T-cell (primary cell): Measurements from ENCODE around the gene IMPG1. TPM values are rescaled to one million over a fixed set of nuclear protein-coding genes. Genes with fewer than 3 reads are reported as not detected.

Source experiments
- ATAC-seq, 4 experiments: fragments of 200-7000 bp in 3 of 4; fragments of 150-1000 bp in 1 of 4; cut with Tn5 transposase; replicated peaks in 1 of 4; 1 replicate in 3 of 4; 2 replicates in 1 of 4; pipeline ENCODE4 v1.10.0; 2021; ENCODE audit warnings: moderate library complexity in 3 of 4, mild to moderate bottlenecking in 2 of 4, moderate number of reproducible peaks in 1 of 4
- CTCF ChIA-PET, 2 donors: fragments of 300-600 bp; sonication (Branson Sonifier 250); formaldehyde crosslinking; loops; one replicate each; lab custom pipeline; 2022; ENCODE audit warnings: antibody characterized with exemption in 2 of 2; lab: Charles Lee
- POLR2A ChIA-PET, 2 donors: fragments of 300-600 bp; sonication (Branson Sonifier 250); formaldehyde crosslinking; loops; one replicate each; lab custom pipeline; 2022; ENCODE audit warnings: antibody characterized with exemption in 2 of 2; lab: Charles Lee
- DNase-seq, 35 experiments: peaks; one replicate each; pipeline versions ENCODE4 v3.0.0 to v3.0.0-alpha.2; 2013 to 2023
- H3K27ac ChIP-seq: one replicate; pipeline ENCODE4 v1.5.1; 2013; ENCODE audit warnings: low read length
- H3K27me3 ChIP-seq, 2 experiments: replicated peaks in 1 of 2; 1 replicate in 1 of 2; 2 replicates in 1 of 2; pipeline versions ENCODE4 v1.6.1 to v1.7.0; 2013; ENCODE audit warnings: low read length in 1 of 2, mixed read lengths in 1 of 2; ENCODE audit not compliant: control insufficient read depth in 2 of 2, insufficient read depth in 2 of 2; ENCODE audit errors: extremely low read depth in 1 of 2
- H3K36me3 ChIP-seq, 2 donors: 1 replicate in 1 of 2; 2 replicates in 1 of 2; pipeline versions ENCODE4 v1.6.1 to v1.7.0; 2013; ENCODE audit warnings: low read length in 1 of 2; ENCODE audit not compliant: control insufficient read depth in 2 of 2, insufficient read depth in 1 of 2; ENCODE audit errors: extremely low read depth in 1 of 2
- H3K4me1 ChIP-seq, 2 experiments: 1 replicate in 1 of 2; 2 replicates in 1 of 2; pipeline versions ENCODE4 v1.6.1 to v1.7.0; 2013; ENCODE audit warnings: low read length in 2 of 2, mixed read lengths in 1 of 2; ENCODE audit not compliant: insufficient read depth in 2 of 2, control insufficient read depth in 1 of 2; ENCODE audit errors: extremely low read depth in 1 of 2
- H3K4me3 ChIP-seq, 2 donors: 1 replicate in 1 of 2; 2 replicates in 1 of 2; pipeline versions ENCODE4 v1.5.1 to v1.7.0; 2013; ENCODE audit warnings: mild to moderate bottlenecking in 2 of 2, low read length in 1 of 2, moderate library complexity in 1 of 2; ENCODE audit not compliant: control insufficient read depth in 1 of 2; ENCODE audit errors: extremely low read depth in 1 of 2
- H3K9me3 ChIP-seq: 2 replicates; pipeline ENCODE4 v1.7.0; 2013
- H3K27ac Mint-ChIP-seq, 2 donors: one replicate each; pipeline ENCODE4 v1.8.0; 2020 to 2021; ENCODE audit warnings: mild to moderate bottlenecking in 2 of 2, mixed read lengths in 2 of 2
- H3K27me3 Mint-ChIP-seq, 2 donors: one replicate each; pipeline ENCODE4 v1.8.0; 2021 to 2022; ENCODE audit warnings: mixed read lengths in 2 of 2
- H3K36me3 Mint-ChIP-seq: one replicate; pipeline ENCODE4 v1.8.0; 2021; ENCODE audit warnings: mixed read lengths
- H3K4me1 Mint-ChIP-seq, 3 donors: one replicate each; pipeline ENCODE4 v1.8.0; 2020 to 2022; ENCODE audit warnings: mixed read lengths in 3 of 3, mild to moderate bottlenecking in 1 of 3
- H3K4me3 Mint-ChIP-seq, 3 donors: one replicate each; pipeline ENCODE4 v1.8.0; 2020 to 2022; ENCODE audit warnings: mild to moderate bottlenecking in 3 of 3, mixed read lengths in 3 of 3, moderate library complexity in 3 of 3
- H3K9me3 Mint-ChIP-seq, 3 donors: one replicate each; pipeline ENCODE4 v1.8.0; 2020 to 2022; ENCODE audit warnings: mixed read lengths in 3 of 3
- WGBS: methylation state at CpG from one replicate; pipeline ENCODE4 v1.1.5; 2013; ENCODE audit warnings: missing lambda C conversion rate; ENCODE audit not compliant: insufficient coverage; 5-methylcytosine and 5-hydroxymethylcytosine counted together
- total RNA-seq, 35 experiments: library from RNA in 6 of 35; stranded (reverse) in 6 of 35; fragments of 120-200 nt in 1 of 35; gene quantifications; one replicate each; pipeline versions ENCODE4 v1.2.1 to v1.2.4 and lab custom pipeline; 2013 to 2026

The IMPG1 gene
- total RNA-seq, 5 donors from 2014 or later (not counting 1 experiment from before 2014, with no cell fraction given): not detected

DNA sequence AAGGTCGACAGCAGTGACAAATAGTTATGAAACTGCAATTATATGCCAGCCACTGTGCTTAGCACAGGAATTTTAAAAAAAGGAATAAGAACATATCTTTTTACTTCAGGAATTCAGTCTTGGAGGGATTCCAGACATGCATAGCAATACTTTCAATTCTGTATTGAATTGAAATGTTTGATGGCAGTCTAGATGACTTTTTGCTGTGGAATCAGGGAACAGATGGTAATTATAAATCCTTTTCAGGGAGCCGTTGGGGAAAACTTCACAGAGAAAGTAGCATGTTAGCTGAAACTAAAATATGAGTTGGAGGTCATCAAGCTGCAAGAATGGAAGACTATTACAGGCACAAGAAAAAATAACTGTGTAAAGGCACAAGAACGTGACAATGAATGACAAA is 74.8 kb downstream of the IMPG1 start:
- ATAC-seq: no peak
- H3K36me3 Mint-ChIP-seq: no peaks in the 10 kb centered on the region
- CTCF ChIA-PET: no interaction called here

DNA sequence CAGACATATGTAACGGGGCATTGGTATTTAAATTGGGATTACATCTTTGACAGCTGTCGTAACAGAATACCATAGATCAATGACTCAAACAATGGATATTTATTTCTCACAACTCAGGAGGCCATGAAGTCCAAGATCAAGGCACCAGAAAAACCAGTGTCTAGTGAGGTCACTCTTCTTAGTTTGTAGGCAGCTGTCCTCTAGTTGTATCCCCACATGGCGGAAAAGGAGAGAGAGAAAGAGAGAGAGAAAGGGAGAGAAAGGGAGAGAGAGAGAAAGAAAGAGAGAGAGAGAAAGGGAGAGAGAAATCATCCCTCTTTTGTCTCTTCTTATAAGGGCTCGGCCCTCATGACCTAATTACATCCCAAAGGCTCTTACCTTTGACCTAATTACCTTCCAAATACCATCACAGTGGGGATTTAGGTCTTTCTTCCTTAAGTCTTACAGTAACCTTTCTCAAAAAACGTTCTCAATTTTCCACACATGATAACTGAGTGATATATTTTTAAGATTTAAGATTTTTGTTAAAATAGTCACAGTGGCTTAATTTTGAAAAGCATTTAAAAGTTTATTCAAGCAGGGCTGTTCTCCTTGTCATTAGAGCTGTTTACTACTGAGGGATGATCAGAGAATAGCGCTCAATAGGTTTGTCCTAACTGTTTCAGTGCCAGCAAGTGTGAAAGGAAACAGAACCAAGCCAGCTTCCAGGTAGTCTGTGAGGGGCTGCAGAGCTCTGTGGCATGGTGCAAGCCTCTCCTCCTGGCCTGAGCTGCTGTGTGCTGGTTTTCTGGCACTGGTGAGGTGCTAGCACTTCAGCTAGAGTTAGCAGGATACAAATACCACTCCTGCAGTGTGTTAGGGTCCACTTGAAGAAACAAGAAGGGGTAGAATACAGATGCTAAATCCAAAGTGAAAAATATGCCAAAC is 79.0 kb downstream of the IMPG1 start:
- Mint-ChIP-seq H3K27me3 (peaks cover 0 to 3% of the 10 kb centered on the region in 2 donors), H3K4me3 (no peak overlapping the region), H3K36me3 (no peaks in the 10 kb centered on the region), H3K4me1 (no peaks in the 10 kb centered on the region), H3K9me3 (peaks cover 0 to 10% (median 4%) of the 10 kb centered on the region in 3 donors), H3K27ac (no peak overlapping the region)
- no peak overlapping the region for H3K4me3 ChIP-seq
- ChIA-PET POLR2A (no interaction called here), CTCF (no interaction called here)
- no peak overlapping the region for H3K27ac ChIP-seq
- H3K27me3 ChIP-seq: no peaks in the 10 kb centered on the region
- H3K36me3 ChIP-seq: no peaks in the 10 kb centered on the region
- no peaks in the 10 kb centered on the region for H3K9me3 ChIP-seq
- WGBS: 9% methylated on average over 1 of the region's 6 CpGs
- H3K4me1 ChIP-seq: no peaks in the 10 kb centered on the region
- no peak for ATAC-seq
- DNase-seq: no peak

More for the DNA sequence above, 74.8 kb downstream of the IMPG1 start:
- 42% methylated on average over 3 of the region's 3 CpGs for WGBS
- Histone ChIP-seq H3K27me3 (no peaks in the 10 kb centered on the region), H3K27ac (no peak overlapping the region), H3K4me1 (no peaks in the 10 kb centered on the region), H3K4me3 (no peak overlapping the region), H3K9me3 (no peaks in the 10 kb centered on the region), H3K36me3 (no peaks in the 10 kb centered on the region)
- no peak for DNase-seq
- Mint-ChIP-seq H3K4me1 (no peaks in the 10 kb centered on the region), H3K27me3 (peaks cover 0 to 3% of the 10 kb centered on the region in 2 donors), H3K9me3 (peaks cover 0 to 7% (median 0%) of the 10 kb centered on the region in 3 donors), H3K4me3 (no peak overlapping the region), H3K27ac (no peak overlapping the region)
- POLR2A ChIA-PET: no interaction called here

DNA sequence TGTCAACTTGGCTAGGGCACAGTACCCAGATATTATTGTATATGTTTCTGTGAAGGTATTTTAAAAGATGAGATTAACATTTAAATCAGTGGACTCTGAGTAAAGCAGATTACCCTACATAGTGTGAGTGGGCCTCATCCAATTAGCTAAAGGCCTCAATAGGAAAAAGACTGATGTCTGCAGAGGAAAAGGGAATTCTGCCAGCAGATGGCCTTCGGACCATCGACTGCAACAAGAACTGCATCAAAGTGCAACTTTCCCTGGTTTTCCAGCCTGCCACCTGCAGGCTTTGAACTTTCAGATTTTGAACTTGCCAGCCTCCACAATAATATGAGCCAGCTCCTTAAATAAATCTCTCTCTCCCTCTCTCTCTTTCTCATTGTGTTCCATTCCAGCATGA is 80.5 kb downstream of the IMPG1 start:
- no peak overlapping the region for H3K27ac ChIP-seq
- H3K4me3 Mint-ChIP-seq: no peak overlapping the region
- H3K27ac Mint-ChIP-seq: no peak overlapping the region
- no peak for DNase-seq
- no peaks in the 10 kb centered on the region for H3K4me1 ChIP-seq
- no peaks in the 10 kb centered on the region for H3K9me3 ChIP-seq
- no peak for ATAC-seq
- WGBS: 73% methylated on average over 2 of the region's 2 CpGs
- POLR2A ChIA-PET: no interaction called here
- H3K4me1 Mint-ChIP-seq: no peaks in the 10 kb centered on the region
- H3K9me3 Mint-ChIP-seq: peaks cover 0 to 10% (median 4%) of the 10 kb centered on the region in 3 donors
- H3K27me3 ChIP-seq: no peaks in the 10 kb centered on the region
- H3K36me3 Mint-ChIP-seq: no peaks in the 10 kb centered on the region
- H3K4me3 ChIP-seq: no peak overlapping the region
- peaks cover 0 to 3% of the 10 kb centered on the region in 2 donors for H3K27me3 Mint-ChIP-seq
- H3K36me3 ChIP-seq: no peaks in the 10 kb centered on the region
- CTCF ChIA-PET: no interaction called here

DNA sequence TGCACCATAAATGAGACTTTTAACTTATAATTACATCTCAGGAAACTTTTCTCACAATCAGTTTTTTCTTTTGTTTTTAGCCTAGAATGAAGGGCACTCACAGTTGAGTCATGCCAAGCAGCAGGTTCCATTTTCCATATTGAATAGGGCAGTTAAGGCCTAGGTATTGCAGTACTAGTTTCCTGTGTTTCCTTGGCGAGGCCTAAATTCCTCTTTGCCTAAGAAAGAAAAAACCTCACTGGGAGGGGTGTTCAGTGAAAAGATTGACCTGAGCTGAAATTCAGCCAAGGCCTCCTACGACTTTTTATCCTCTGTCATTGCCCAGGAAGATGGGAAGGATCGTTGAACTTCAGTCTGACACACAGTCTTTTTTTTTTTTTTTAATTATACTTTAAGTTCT is 85.5 kb downstream of the IMPG1 start:
- no peak overlapping the region for H3K4me3 Mint-ChIP-seq
- ChIA-PET CTCF (no interaction called here), POLR2A (no interaction called here)
- H3K36me3 ChIP-seq: no peaks in the 10 kb centered on the region
- no peak overlapping the region for H3K27ac Mint-ChIP-seq
- ATAC-seq: no peak
- H3K9me3 Mint-ChIP-seq: peaks cover 0 to 7% (median 4%) of the 10 kb centered on the region in 3 donors
- no peaks in the 10 kb centered on the region for H3K36me3 Mint-ChIP-seq
- H3K27me3 Mint-ChIP-seq: no peaks in the 10 kb centered on the region
- no peaks in the 10 kb centered on the region for H3K4me1 ChIP-seq
- H3K4me3 ChIP-seq: no peak overlapping the region
- H3K27ac ChIP-seq: no peak overlapping the region
- no CpG with 5 or more reads among the region's 3 CpGs for WGBS
- H3K9me3 ChIP-seq: no peaks in the 10 kb centered on the region
- H3K4me1 Mint-ChIP-seq: no peaks in the 10 kb centered on the region
- H3K27me3 ChIP-seq: no peaks in the 10 kb centered on the region
- DNase-seq: no peak

DNA sequence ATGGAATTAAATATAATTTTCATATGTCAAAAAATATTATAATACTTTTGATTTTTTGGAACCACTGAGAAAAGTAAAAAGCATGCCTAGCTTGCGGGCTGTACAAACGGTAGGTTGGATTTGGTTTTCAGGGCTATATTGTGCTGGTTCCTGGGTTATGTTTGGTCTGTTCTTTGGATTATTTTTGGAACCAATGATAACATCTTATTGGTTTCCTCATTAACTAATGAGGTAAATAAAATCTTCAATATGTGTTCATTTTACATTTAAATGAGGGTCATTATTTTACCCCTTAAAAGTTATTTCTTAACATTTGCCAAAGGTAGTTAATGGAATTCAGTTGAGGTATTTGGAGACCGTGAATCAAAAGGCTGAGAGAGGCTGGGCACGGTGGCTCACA is 96.6 kb downstream of the IMPG1 start:
- no peaks in the 10 kb centered on the region for H3K9me3 Mint-ChIP-seq
- Histone ChIP-seq H3K9me3 (no peaks in the 10 kb centered on the region), H3K36me3 (no peaks in the 10 kb centered on the region), H3K27me3 (no peaks in the 10 kb centered on the region), H3K4me3 (no peak overlapping the region), H3K4me1 (no peaks in the 10 kb centered on the region), H3K27ac (no peak overlapping the region)
- H3K4me1 Mint-ChIP-seq: no peaks in the 10 kb centered on the region
- CTCF ChIA-PET: no interaction called here
- POLR2A ChIA-PET: interaction anchor here in 1 of 2 donors (0.6 kb wide), 1 partner anchor 1337 kb away, joined by 3 read pairs; no protein-coding TSS in a partner anchor
- no peak overlapping the region for H3K4me3 Mint-ChIP-seq
- no peak overlapping the region for H3K27ac Mint-ChIP-seq
- H3K27me3 Mint-ChIP-seq: no peaks in the 10 kb centered on the region
- WGBS: 76% methylated on average over 2 of the region's 4 CpGs
- DNase-seq: no peak
- ATAC-seq: no peak
- no peaks in the 10 kb centered on the region for H3K36me3 Mint-ChIP-seq

DNA sequence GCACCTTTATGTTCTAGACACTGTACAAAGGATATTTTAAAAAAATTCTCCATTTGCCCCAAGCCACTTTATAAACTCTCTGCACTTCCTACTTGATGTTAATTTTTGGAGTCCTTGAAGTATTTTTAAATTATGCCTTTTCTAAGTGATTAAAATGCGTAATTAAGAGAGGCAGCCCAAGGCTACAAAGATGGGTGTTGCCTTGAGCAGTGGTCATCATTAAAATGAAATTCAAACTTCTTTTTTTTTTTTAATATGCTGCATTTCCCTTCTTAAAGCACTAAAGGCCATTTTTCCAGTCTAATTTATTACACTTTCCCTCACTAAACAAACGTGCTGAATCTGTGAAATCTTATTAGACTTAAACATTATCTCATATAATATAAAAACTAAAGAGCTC is 102.4 kb downstream of the IMPG1 start:
- Histone ChIP-seq H3K4me1 (no peaks in the 10 kb centered on the region), H3K36me3 (no peaks in the 10 kb centered on the region), H3K9me3 (no peaks in the 10 kb centered on the region), H3K27ac (no peak overlapping the region), H3K4me3 (no peak overlapping the region), H3K27me3 (no peaks in the 10 kb centered on the region)
- Mint-ChIP-seq H3K27ac (no peak overlapping the region), H3K9me3 (no peaks in the 10 kb centered on the region), H3K27me3 (peaks cover 0 to 4% of the 10 kb centered on the region in 2 donors), H3K4me1 (no peaks in the 10 kb centered on the region), H3K4me3 (no peak overlapping the region), H3K36me3 (no peaks in the 10 kb centered on the region)
- WGBS: no CpG with 5 or more reads among the region's 2 CpGs
- POLR2A ChIA-PET: no interaction called here
- CTCF ChIA-PET: no interaction called here
- no peak for ATAC-seq
- no peak for DNase-seq
